Epithelial cell of esophagus (primary cell): ENCODE data around the gene DEPDC4.
"Not testable (repeated sequence)": the region's sequence is repeated elsewhere in the genome, so short reads cannot be mapped to it uniquely, and the experiment has no call there.

Experiments
- DNase-seq: peaks from one replicate; pipeline ENCODE4 v3.0.0; 2010; ENCODE audit warnings: low read depth
- H3K4me3 ChIP-seq: 2 replicates; pipeline ENCODE4 v1.5.1; 2011; ENCODE audit warnings: mild to moderate bottlenecking, low read length, control low read depth
- TF ChIP-seq, protein P1 (sequence below): IDR thresholded peaks from 2 replicates; pipeline ENCODE4 v1.5.1; 2011; ENCODE audit warnings: low read depth, mild to moderate bottlenecking, low read length, control low read depth, inconsistent platforms; ENCODE audit not compliant: insufficient read depth; ENCODE audit errors: missing control alignments

DEPDC4 gene

DNA sequence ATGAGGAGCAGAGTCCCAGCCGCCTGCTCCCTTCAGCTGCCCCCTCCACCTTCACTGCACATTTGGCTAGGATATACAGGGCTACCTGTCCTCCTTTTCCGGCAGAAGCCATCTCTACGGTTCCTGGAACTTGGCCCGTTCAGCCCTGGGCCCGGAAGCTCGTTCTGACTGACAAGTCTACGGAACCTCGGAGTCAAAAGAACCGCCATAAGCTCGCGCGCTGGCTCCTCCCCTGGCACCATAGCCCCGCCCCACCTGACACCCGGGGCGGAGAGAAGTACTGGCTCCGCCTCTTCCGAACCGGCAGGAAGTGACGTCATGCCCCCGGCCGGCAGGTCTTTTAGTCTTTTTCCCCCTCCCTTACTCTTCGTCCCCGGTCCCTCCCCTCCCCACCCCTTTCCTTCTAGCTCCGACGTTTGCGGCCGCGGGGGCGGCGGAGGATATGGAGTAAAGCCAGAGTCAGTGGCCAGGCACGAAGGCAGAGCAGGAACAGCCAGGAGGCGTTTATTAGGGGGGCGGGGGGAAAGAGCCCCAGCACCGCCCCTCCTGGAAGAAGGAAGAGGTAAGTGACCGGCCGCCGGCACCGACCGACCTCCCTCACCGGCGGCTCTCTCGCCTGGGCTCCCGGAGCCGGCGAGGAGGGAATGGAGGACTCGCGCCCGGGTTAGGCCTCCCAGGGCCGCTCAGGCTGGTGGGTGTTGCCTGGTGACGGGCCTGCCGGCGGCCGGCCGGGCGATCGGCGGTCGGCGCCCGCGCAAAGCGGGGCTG lies at the start of gene DEPDC4, which contains the start of gene SCYL2:
TSS of gene DEPDC4 (minus strand) at position 245 of the 768 bp plus-strand sequence. CDS start at position 242, 3 bp downstream.
TSS of gene SCYL2 (plus strand) at position 343 of the 768 bp plus-strand sequence. CDS start 15,794 bp downstream, outside the sequence.
- DNase-seq = peak; percentile 98
- TF ChIP-seq, protein P1, sequence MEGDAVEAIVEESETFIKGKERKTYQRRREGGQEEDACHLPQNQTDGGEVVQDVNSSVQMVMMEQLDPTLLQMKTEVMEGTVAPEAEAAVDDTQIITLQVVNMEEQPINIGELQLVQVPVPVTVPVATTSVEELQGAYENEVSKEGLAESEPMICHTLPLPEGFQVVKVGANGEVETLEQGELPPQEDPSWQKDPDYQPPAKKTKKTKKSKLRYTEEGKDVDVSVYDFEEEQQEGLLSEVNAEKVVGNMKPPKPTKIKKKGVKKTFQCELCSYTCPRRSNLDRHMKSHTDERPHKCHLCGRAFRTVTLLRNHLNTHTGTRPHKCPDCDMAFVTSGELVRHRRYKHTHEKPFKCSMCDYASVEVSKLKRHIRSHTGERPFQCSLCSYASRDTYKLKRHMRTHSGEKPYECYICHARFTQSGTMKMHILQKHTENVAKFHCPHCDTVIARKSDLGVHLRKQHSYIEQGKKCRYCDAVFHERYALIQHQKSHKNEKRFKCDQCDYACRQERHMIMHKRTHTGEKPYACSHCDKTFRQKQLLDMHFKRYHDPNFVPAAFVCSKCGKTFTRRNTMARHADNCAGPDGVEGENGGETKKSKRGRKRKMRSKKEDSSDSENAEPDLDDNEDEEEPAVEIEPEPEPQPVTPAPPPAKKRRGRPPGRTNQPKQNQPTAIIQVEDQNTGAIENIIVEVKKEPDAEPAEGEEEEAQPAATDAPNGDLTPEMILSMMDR = no peak
- H3K4me3 ChIP-seq = peak within 1 kb of the TSS; percentile 84

DNA sequence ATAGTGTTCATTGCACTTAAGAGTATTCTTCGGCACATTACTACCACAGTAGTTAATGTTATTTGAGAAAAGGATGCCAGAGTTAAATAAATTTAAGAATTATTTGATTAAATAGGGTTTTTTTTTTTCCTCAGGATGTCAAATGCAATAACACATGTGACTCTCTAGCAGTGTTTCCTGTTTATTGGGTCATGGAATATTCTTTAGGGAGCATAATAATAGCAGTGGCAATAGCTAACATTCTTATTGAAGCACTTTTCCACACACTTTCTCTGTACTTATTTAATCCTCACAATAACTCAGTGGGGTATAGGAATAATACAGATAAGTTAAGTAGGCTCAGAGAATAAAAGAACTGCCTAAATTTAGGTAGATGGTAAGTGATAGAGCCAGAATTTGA lies 44.4 kb upstream of the DEPDC4 start:
- TF ChIP-seq, protein P1 = no peak
- no peak overlapping the region for H3K4me3 ChIP-seq
- no peak for DNase-seq

DNA sequence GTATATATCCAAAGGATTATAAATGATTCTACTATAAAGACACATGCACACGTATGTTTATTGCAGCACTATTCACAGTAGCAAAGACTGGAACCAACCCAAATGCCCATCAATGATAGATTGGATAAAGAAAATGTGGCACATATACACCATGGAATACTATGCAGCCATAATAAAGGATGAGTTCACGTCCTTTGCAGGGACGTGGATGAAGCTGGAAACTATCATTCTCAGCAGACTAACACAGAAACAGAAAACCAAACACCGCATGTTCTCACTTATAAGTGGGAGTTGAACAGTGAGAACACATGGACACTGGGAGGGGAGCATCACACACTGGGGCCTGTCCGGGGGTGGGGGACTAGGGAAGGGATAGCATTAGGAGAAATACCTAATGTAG lies 41.3 kb upstream of the DEPDC4 start:
- not testable (repeated sequence) for DNase-seq, H3K4me3 ChIP-seq

DNA sequence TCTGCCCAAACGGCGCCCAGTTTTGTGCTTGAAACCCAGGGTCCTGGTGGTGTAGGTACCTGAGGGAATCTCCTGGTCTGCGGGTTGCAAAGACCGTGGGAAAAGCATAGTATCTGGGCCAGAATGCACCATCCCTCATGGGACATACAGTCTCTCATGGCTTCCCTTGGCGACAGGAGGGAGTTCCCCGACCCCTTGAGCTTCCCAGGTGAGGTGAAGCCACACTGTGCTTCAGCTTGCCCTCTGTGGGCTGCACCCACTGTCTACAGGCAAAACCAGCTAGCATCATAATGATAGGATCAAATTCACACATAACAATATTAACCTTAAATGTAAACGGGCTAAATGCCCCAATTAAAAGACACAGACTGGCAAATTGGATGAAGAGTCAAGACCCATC lies 37.5 kb upstream of the DEPDC4 start:
- H3K4me3 ChIP-seq, DNase-seq: not testable (repeated sequence)

DNA sequence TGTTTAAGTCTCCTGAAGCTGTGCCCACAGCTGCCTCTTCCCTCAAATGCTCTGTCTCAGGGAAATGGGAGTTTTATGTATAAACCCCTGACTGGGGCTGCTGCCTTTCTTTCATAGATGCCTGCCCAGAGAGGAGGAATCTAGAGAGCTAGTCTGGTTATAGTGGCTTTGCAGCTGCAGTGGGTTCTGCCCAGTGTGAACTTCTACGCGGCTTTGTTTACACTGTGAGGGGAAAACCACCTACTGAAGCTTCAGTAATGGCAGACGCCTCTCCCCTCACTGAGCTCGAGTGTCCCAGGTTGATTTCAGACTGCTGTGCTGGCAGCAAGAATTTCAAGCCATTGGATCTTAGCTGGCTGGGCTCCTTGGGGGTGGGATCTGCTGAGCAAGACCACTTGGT lies 37.0 kb upstream of the DEPDC4 start:
- DNase-seq = no peak
- no peak overlapping the region for H3K4me3 ChIP-seq
- TF ChIP-seq, protein P1 = no peak

DNA sequence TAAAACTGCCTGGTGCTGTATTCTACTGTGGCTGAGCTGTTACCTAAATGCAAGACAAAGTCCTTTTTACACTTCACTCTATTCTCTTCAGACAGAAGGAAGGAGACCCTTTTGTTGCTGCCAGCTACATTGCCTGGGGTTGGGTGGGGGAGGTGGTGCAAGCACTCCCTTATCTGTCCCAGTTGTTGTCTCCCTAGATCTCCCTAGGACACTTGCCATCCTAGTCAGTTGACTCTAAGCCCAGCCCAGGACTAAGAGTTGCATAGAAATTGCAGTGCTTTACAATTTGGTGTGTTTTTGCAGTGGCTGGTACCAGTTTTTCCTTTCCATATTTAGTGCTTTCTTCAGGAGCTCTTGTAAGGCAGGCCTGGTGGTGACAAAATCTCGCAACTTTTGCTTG lies 35.2 kb upstream of the DEPDC4 start:
- H3K4me3 ChIP-seq = no peak overlapping the region
- TF ChIP-seq, protein P1 = no peak
- no peak for DNase-seq

DNA sequence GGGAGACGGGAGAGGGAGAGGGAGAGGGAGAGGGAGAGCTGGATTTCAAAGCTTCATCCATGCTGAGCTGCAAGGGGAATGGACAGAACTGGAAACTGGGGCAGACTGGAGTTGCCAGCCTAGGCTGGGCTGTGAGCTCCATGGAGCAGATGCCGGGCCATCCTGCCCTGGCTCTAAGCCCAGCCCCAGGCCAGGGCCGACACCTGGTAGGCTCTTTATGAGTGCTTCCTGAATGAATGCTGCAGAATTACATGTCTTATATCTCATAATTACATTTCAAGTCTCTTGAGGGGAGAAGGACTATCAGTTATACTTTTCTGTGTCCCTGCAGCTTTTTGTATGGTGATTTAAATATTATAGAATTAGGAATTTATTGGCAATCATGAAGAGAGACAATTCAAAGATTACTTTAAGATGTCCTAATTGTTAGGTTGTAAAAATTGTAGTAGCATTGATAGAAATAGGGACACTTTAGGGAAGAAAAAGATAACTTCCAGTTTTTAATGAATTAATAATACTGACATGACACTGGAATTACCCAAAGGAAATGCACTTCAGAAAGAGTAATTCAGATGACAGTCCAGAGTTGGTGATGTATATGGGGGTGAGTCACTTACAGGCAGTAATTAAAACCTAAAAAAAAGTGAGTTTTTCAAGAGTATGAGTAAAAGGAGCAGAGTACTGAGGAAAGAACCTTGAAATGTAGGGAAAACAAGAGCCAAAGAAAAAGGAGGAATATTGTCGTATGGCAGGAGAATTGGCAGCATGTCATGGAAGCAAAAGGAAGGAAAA lies 29.1 kb upstream of the DEPDC4 start:
- no peak overlapping the region for H3K4me3 ChIP-seq
- TF ChIP-seq, protein P1 = no peak
- DNase-seq = peak; percentile 17

DNA sequence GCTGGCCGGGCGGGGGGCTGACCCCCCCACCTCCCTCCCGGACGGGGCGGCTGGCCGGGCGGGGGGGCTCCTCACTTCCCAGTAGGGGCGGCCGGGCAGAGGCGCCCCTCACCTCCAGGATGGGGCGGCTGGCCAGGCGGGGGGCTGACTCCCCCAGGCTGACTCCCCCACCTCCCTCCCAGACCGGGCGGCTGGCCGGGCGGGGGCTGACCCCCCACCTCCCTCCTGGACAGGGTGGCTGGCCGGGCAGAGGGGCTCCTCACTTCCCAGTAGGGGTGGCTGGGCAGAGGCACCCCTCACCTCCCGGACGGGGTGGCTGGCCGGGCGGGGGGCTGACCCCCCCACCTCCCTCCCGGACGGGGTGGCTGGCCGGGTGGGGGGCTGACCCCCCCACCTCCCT lies 27.5 kb upstream of the DEPDC4 start:
- DNase-seq, H3K4me3 ChIP-seq: not testable (repeated sequence)
